CD14-positive monocyte (primary cell): ENCODE data around the gene MYPN. TPM values are rescaled to one million over a fixed set of nuclear protein-coding genes. Genes with fewer than 3 reads are reported as not detected.
A peak's percentile ranks its signal among the peaks of the same experiment; 100 is the strongest.
"Not testable (repeated sequence)": the region's sequence is repeated elsewhere in the genome, so short reads cannot be mapped to it uniquely, and the experiment has no call there.

Experiments
- DNase-seq, 3 donors: peaks; one replicate each; pipeline ENCODE4 v3.0.0-alpha.2; 2011 to 2022
- H2AFZ ChIP-seq: 2 replicates; pipeline ENCODE4 v1.6.0; 2012; ENCODE audit warnings: mild to moderate bottlenecking, low read depth, low read length, inconsistent platforms; ENCODE audit not compliant: insufficient read depth, poor library complexity, severe bottlenecking
- H3K27ac ChIP-seq, 2 donors: 1 replicate in 1 of 2; 2 replicates in 1 of 2; pipeline ENCODE4 v1.5.1; 2012 to 2013; ENCODE audit warnings: low read length in 2 of 2, control low read depth in 1 of 2, inconsistent platforms in 1 of 2, low read depth in 1 of 2, mild to moderate bottlenecking in 1 of 2
- H3K27me3 ChIP-seq, 2 donors: one replicate each; pipeline versions ENCODE4 v1.6.0 to v1.6.1; 2011 to 2013; ENCODE audit warnings: low read length in 2 of 2; ENCODE audit not compliant: control insufficient read depth in 2 of 2, insufficient read depth in 2 of 2
- H3K36me3 ChIP-seq, 2 donors: replicated peaks in 1 of 2; 1 replicate in 1 of 2; 2 replicates in 1 of 2; pipeline versions ENCODE4 v1.5.1 to v1.6.1; 2012 to 2013; ENCODE audit warnings: low read length in 2 of 2, control low read depth in 1 of 2, inconsistent platforms in 1 of 2, mild to moderate bottlenecking in 1 of 2; ENCODE audit not compliant: insufficient read depth in 2 of 2, control insufficient read depth in 1 of 2
- H3K4me1 ChIP-seq, 2 donors: 1 replicate in 1 of 2; 2 replicates in 1 of 2; pipeline versions ENCODE4 v1.5.1 to v1.6.1; 2012 to 2013; ENCODE audit warnings: low read length in 2 of 2, control low read depth in 1 of 2, inconsistent platforms in 1 of 2, mild to moderate bottlenecking in 1 of 2, moderate library complexity in 1 of 2; ENCODE audit not compliant: insufficient read depth in 2 of 2, control insufficient read depth in 1 of 2
- H3K4me2 ChIP-seq: replicated peaks from 2 replicates; pipeline ENCODE3; 2012; ENCODE audit warnings: low read length, moderate library complexity, mild to moderate bottlenecking; ENCODE audit not compliant: poor library complexity, severe bottlenecking; ENCODE audit errors: extremely low read depth
- H3K4me3 ChIP-seq, 3 experiments: fragments of 200-600 bp in 1 of 3; sonication (generic) in 1 of 3; replicated peaks in 1 of 3; 1 replicate in 2 of 3; 2 replicates in 1 of 3; pipeline ENCODE4 v1.5.1; 2011 to 2013; ENCODE audit warnings: low read length in 3 of 3, mild to moderate bottlenecking in 3 of 3, control low read depth in 2 of 3, low read depth in 2 of 3, inconsistent platforms in 1 of 3, moderate library complexity in 1 of 3
- H3K79me2 ChIP-seq: 2 replicates; pipeline ENCODE4 v1.6.0; 2012; ENCODE audit warnings: mild to moderate bottlenecking, control low read depth, inconsistent platforms, low read length, moderate library complexity; ENCODE audit not compliant: insufficient read depth
- H3K9ac ChIP-seq: 2 replicates; pipeline ENCODE4 v1.6.0; 2017; ENCODE audit warnings: low read length, mild to moderate bottlenecking; ENCODE audit not compliant: insufficient read depth, poor library complexity, severe bottlenecking
- H3K9me3 ChIP-seq, 2 donors: replicated peaks in 1 of 2; 1 replicate in 1 of 2; 2 replicates in 1 of 2; pipeline versions ENCODE4 v1.5.1 to v1.6.1; 2012 to 2013; ENCODE audit warnings: low read length in 2 of 2, control low read depth in 1 of 2; ENCODE audit not compliant: control insufficient read depth in 1 of 2, insufficient read depth in 1 of 2
- H4K20me1 ChIP-seq: 2 replicates; pipeline ENCODE4 v1.6.0; 2012; ENCODE audit warnings: mild to moderate bottlenecking, low read length, control low read depth, moderate library complexity; ENCODE audit not compliant: insufficient read depth
- H3K27ac Mint-ChIP-seq, 7 donors: one replicate each; pipeline ENCODE4 v1.8.0; 2020; ENCODE audit warnings: mild to moderate bottlenecking in 7 of 7, mixed read lengths in 7 of 7, moderate library complexity in 6 of 7, inconsistent platforms in 2 of 7
- H3K27me3 Mint-ChIP-seq, 3 donors: one replicate each; pipeline ENCODE4 v1.8.0; 2021 to 2022; ENCODE audit warnings: low read depth in 3 of 3, mild to moderate bottlenecking in 3 of 3, mixed read lengths in 3 of 3, moderate library complexity in 3 of 3, inconsistent platforms in 1 of 3
- H3K36me3 Mint-ChIP-seq, 2 donors: one replicate each; pipeline ENCODE4 v1.8.0; 2020; ENCODE audit warnings: mixed read lengths in 2 of 2, inconsistent platforms in 1 of 2, mild to moderate bottlenecking in 1 of 2
- H3K4me1 Mint-ChIP-seq: one replicate; pipeline ENCODE4 v1.8.0; 2020; ENCODE audit warnings: mild to moderate bottlenecking, mixed read lengths
- H3K4me3 Mint-ChIP-seq, 2 donors: one replicate each; pipeline ENCODE4 v1.8.0; 2020; ENCODE audit warnings: mild to moderate bottlenecking in 2 of 2, mixed read lengths in 2 of 2, moderate library complexity in 1 of 2
- H3K9me3 Mint-ChIP-seq, 7 donors: one replicate each; pipeline ENCODE4 v1.8.0; 2020 to 2022; ENCODE audit warnings: mixed read lengths in 7 of 7, mild to moderate bottlenecking in 6 of 7, moderate library complexity in 6 of 7, inconsistent platforms in 2 of 7
- WGBS: methylation state at CpG from one replicate; pipeline ENCODE4 v1.1.5; 2013; ENCODE audit warnings: missing lambda C conversion rate; ENCODE audit not compliant: insufficient coverage; 5-methylcytosine and 5-hydroxymethylcytosine counted together
- intact Hi-C, 2 donors: fragments of 100-400 bp; cut with micrococcal nuclease; formaldehyde crosslinking; loops; one replicate each; pipeline versions ENCODE4 v1.15.0 to v1.15.1; 2023
- polyA plus RNA-seq, 3 donors: library from polyadenylated mRNA; depleted of rRNA in 1 of 3; unstranded in 2 of 3; stranded (reverse) in 1 of 3; fragments of 300-500 nt in 2 of 3; fragments of >200 nt in 1 of 3; fragmentation: Illumina TruSeq in 2 of 3; gene quantifications; 1 replicate in 2 of 3; 2 replicates in 1 of 3; pipeline ENCODE4 v1.2.3, GENCODE V29; 2012 to 2021
- TF ChIP-seq, protein P1 (sequence below): fragments of 200-600 bp; IDR thresholded peaks from one replicate; pipeline ENCODE4 v1.8.0; 2022; ENCODE audit warnings: antibody characterized with exemption, mild to moderate bottlenecking

Gene MYPN
- polyA plus RNA-seq, 3 donors: not detected

DNA sequence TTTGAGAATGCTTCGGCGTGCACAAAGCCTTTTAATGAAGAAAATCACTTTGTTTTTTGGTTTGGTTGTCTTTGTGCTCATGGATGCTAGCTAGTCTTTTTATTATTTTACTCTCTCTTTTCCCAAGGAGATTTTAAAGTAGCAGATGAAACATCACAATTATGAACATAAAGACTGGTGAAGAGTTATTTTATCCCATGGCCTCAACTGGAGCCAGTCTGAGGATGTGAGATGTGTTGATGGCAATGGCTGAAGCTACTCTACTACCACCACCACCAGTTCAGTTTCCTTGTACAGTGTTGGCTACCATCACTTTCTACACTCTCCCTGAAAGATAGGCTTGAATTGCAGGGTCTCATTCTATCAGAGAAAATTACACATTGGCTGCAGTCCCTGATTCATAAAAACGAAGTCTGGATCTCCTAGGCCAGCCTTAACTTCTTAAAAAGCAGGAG lies 33.7 kb upstream of the MYPN start:
- no peaks in the 10 kb centered on the region for H3K9me3 ChIP-seq

DNA sequence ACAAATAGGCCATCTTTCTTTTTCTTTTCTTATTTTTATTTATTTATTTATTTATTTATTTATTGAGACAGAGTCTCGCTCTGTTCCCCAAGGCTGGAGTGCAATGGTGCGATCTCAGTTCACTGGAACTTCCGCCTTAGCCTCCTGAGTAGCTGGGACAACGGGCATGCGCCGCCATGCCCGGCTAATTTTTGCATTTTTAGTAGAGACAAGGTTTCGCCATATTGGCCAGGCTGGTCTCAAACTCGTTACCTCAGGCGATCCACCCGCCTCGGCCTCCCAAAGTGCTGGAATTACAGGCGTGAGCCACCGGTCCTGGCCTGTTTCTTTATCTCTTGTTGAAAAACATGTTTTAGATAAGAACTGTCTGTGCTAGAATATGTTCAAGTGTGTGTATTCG lies 33.2 kb upstream of the MYPN start:
- not testable (repeated sequence) for DNase-seq

More for the DNA sequence above, 33.7 kb upstream of the MYPN start:
- H4K20me1 ChIP-seq: peaks cover 32% of the 10 kb centered on the region
- intact Hi-C loops: loop anchor here (5.0 to 10.0 kb wide), 3 partner anchors 191 to 257 kb away; partner anchors contain the start of genes HNRNPH3 (in 1 of the 2), PBLD (in 1 of the 2) and SIRT1 (in 1 of the 2)
- peaks cover 0 to 10% of the 10 kb centered on the region in 2 donors for H3K36me3 ChIP-seq
- no peaks in the 10 kb centered on the region for H3K27me3 ChIP-seq
- peak overlapping the region; percentile 77 for H3K4me2 ChIP-seq
- peak overlapping the region; percentile 14 to 92 (median 35) for H3K4me3 ChIP-seq
- H3K27me3 Mint-ChIP-seq: no peaks in the 10 kb centered on the region
- DNase-seq: no peak
- H3K27ac Mint-ChIP-seq: peak overlapping the region in 6 of 7 donors; percentile 14 to 92 (median 40)
- peak overlapping the region; percentile 23 for H3K9ac ChIP-seq
- H3K9me3 Mint-ChIP-seq: no peaks in the 10 kb centered on the region
- peaks cover 15 to 31% of the 10 kb centered on the region in 2 donors for H3K4me1 ChIP-seq
- peaks cover 10 to 12% of the 10 kb centered on the region in 2 donors for H3K36me3 Mint-ChIP-seq
- H3K79me2 ChIP-seq: peaks cover 45% of the 10 kb centered on the region
- H3K4me1 Mint-ChIP-seq: peaks cover 30% of the 10 kb centered on the region
- H2AFZ ChIP-seq: peak overlapping the region; percentile 92
- WGBS: 0% methylated on average over 1 of the region's 3 CpGs
- H3K27ac ChIP-seq: peak overlapping the region in 1 of 2 donors; percentile 54
- TF ChIP-seq, protein P1, sequence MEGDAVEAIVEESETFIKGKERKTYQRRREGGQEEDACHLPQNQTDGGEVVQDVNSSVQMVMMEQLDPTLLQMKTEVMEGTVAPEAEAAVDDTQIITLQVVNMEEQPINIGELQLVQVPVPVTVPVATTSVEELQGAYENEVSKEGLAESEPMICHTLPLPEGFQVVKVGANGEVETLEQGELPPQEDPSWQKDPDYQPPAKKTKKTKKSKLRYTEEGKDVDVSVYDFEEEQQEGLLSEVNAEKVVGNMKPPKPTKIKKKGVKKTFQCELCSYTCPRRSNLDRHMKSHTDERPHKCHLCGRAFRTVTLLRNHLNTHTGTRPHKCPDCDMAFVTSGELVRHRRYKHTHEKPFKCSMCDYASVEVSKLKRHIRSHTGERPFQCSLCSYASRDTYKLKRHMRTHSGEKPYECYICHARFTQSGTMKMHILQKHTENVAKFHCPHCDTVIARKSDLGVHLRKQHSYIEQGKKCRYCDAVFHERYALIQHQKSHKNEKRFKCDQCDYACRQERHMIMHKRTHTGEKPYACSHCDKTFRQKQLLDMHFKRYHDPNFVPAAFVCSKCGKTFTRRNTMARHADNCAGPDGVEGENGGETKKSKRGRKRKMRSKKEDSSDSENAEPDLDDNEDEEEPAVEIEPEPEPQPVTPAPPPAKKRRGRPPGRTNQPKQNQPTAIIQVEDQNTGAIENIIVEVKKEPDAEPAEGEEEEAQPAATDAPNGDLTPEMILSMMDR: no peak
- peak overlapping the region; percentile 47 to 71 for H3K4me3 Mint-ChIP-seq

More for the DNA sequence above, 33.2 kb upstream of the MYPN start:
- 92% methylated on average over 10 of the region's 15 CpGs for WGBS
- intact Hi-C loops: loop anchor here (5.0 to 10.0 kb wide), 3 partner anchors 191 to 256 kb away; partner anchors contain the start of genes HNRNPH3 (in 1 of the 2), PBLD (in 1 of the 2) and SIRT1 (in 1 of the 2)
- H3K4me3 ChIP-seq, H3K4me2 ChIP-seq, H3K4me3 Mint-ChIP-seq, H3K27ac ChIP-seq, H3K36me3 ChIP-seq, H3K9ac ChIP-seq, H3K27ac Mint-ChIP-seq, H3K9me3 Mint-ChIP-seq, H3K9me3 ChIP-seq, H3K27me3 Mint-ChIP-seq, H3K36me3 Mint-ChIP-seq, H3K27me3 ChIP-seq: not testable (repeated sequence)
- Histone ChIP-seq H4K20me1 (peaks cover 27% of the 10 kb centered on the region), H2AFZ (peak overlapping the region; percentile 92), H3K4me1 (peaks cover 15 to 31% of the 10 kb centered on the region in 2 donors), H3K79me2 (peaks cover 40% of the 10 kb centered on the region)
- H3K4me1 Mint-ChIP-seq: peaks cover 30% of the 10 kb centered on the region
